A549 (cell line): ENCODE measurements around the gene WBP11. TPM values are rescaled to one million over a fixed set of nuclear protein-coding genes. Genes with fewer than 3 reads are reported as not detected.

Experiments used
- ATAC-seq, 2 experiments: fragments of 200-7000 bp in 1 of 2; fragments of >200 bp in 1 of 2; cut with Nextera tagmentation in 1 of 2; cut with Tn5 transposase in 1 of 2; 3 replicates each; pipeline versions ENCODE4 v1.8.0 to v1.9.1; 2018 to 2020; ENCODE audit warnings: mild to moderate bottlenecking in 1 of 2, moderate library complexity in 1 of 2
- CTCF ChIA-PET: fragments of 300-600 bp; sonication (Branson Sonifier 250); formaldehyde crosslinking; extraction: SDS; loops from one replicate; lab custom pipeline; 2021; ENCODE audit warnings: antibody characterized with exemption, inconsistent platforms; lab: Yijun Ruan, JAX
- POLR2A ChIA-PET: fragments of 350-600 bp; formaldehyde crosslinking; extraction: SDS; loops from one replicate; lab custom pipeline; 2021; ENCODE audit warnings: antibody characterized with exemption, inconsistent platforms; lab: Yijun Ruan, JAX
- DNase-seq, 2 experiments: peaks; one replicate each; pipeline versions ENCODE4 v3.0.0 to v3.0.0-alpha.2; 2011 to 2016; ENCODE audit warnings: low read depth in 1 of 2, low spot score in 1 of 2
- FAIRE-seq: peaks from 2 replicates; lab custom pipeline; 2011; peaks lifted over from hg19 to GRCh38; lab: Jason Lieb, UNC
- H3K27ac ChIP-seq, 2 experiments: fragments of >200 bp; sonication (Bioruptor Twin); formaldehyde crosslinking; 3 replicates each; pipeline ENCODE4 v1.5.1; 2016 to 2017
- H3K4me1 ChIP-seq: fragments of >200 bp; sonication (Bioruptor Twin); formaldehyde crosslinking; 3 replicates; pipeline ENCODE4 v1.6.1; 2016
- H3K4me2 ChIP-seq: fragments of >200 bp; sonication (Bioruptor Twin); formaldehyde crosslinking; 3 replicates; pipeline ENCODE4 v1.6.1; 2016
- H3K4me3 ChIP-seq: fragments of >200 bp; sonication (Bioruptor Twin); formaldehyde crosslinking; 3 replicates; pipeline ENCODE4 v1.5.1; 2016
- H3K9me3 ChIP-seq: fragments of >200 bp; sonication (Bioruptor Twin); formaldehyde crosslinking; 3 replicates; pipeline ENCODE4 v1.6.1; 2016
- BCL3 ChIP-seq: fragments of >200 bp; sonication (Bioruptor Twin); formaldehyde crosslinking; IDR thresholded peaks from 3 replicates; pipeline ENCODE4 v1.6.1; 2016
- BHLHE40 ChIP-seq: IDR thresholded peaks from 2 replicates; pipeline ENCODE4 v1.6.1; 2012; ENCODE audit warnings: low read depth, low read length, inconsistent platforms
- CBX2 ChIP-seq: fragments of 200-600 bp; sonication (generic); IDR thresholded peaks from 2 replicates; pipeline ENCODE4 v1.6.1; 2016; ENCODE audit warnings: low read depth, mild to moderate bottlenecking, borderline replicate concordance
- CBX8 ChIP-seq: fragments of 200-600 bp; sonication (generic); IDR thresholded peaks from 2 replicates; pipeline ENCODE4 v1.6.1; 2016
- E2F6 ChIP-seq: IDR thresholded peaks from 2 replicates; pipeline ENCODE4 v1.6.1; 2012; ENCODE audit warnings: low read depth, borderline replicate concordance
- ELK1 ChIP-seq: fragments of 150-350 bp; IDR thresholded peaks from 2 replicates; pipeline ENCODE4 v1.6.1; 2014; ENCODE audit warnings: low read depth, mild to moderate bottlenecking, low read length
- EP300 ChIP-seq, 2 experiments: fragments of >200 bp; sonication (Bioruptor Twin); formaldehyde crosslinking; IDR thresholded peaks; 2 replicates in 1 of 2; 3 replicates in 1 of 2; pipeline ENCODE4 v1.6.1; 2016 to 2017
- FOSB ChIP-seq: fragments of 250-450 bp; sonication (Bioruptor Pico); IDR thresholded peaks from 2 replicates; pipeline ENCODE4 v1.5.0; 2020; ENCODE audit warnings: mild to moderate bottlenecking, moderate library complexity
- GATA3 ChIP-seq: IDR thresholded peaks from 2 replicates; pipeline ENCODE4 v1.6.1; 2012; ENCODE audit warnings: borderline replicate concordance
- HEYL ChIP-seq: fragments of 250-450 bp; sonication (Bioruptor Pico); IDR thresholded peaks from 2 replicates; pipeline ENCODE4 v1.8.0; 2021; ENCODE audit warnings: mild to moderate bottlenecking, moderate library complexity
- HMGXB4 ChIP-seq: fragments of 250-450 bp; sonication (Bioruptor Pico); IDR thresholded peaks from 2 replicates; pipeline ENCODE4 v1.5.0; 2021; ENCODE audit warnings: mild to moderate bottlenecking, moderate library complexity, borderline replicate concordance
- HOXA7 ChIP-seq: fragments of 250-450 bp; sonication (Bioruptor Pico); IDR thresholded peaks from 2 replicates; pipeline ENCODE4 v1.5.0; 2020; ENCODE audit warnings: mild to moderate bottlenecking, moderate library complexity
- HOXB5 ChIP-seq: fragments of 250-450 bp; sonication (Bioruptor Pico); IDR thresholded peaks from 2 replicates; pipeline ENCODE4 v1.5.0; 2020; ENCODE audit warnings: mild to moderate bottlenecking, moderate library complexity
- KDM1A ChIP-seq: fragments of 200-600 bp; sonication (generic); IDR thresholded peaks from 2 replicates; pipeline ENCODE4 v1.6.1; 2016; ENCODE audit warnings: low read depth, mild to moderate bottlenecking
- MAX ChIP-seq: IDR thresholded peaks from 2 replicates; pipeline ENCODE4 v1.6.1; 2012
- MAZ ChIP-seq: fragments of 150-350 bp; IDR thresholded peaks from 2 replicates; pipeline ENCODE4 v1.6.1; 2014; ENCODE audit warnings: antibody characterized with exemption, low read depth, low read length, borderline replicate concordance
- MYC ChIP-seq: IDR thresholded peaks from 2 replicates; pipeline ENCODE4 v1.6.1; 2012; ENCODE audit warnings: mild to moderate bottlenecking, inconsistent platforms, low read length, improper control_type of control experiment, borderline replicate concordance
- PHF8 ChIP-seq: fragments of 200-600 bp; sonication (generic); IDR thresholded peaks from 2 replicates; pipeline ENCODE4 v1.6.1; 2016; ENCODE audit warnings: low read depth, mild to moderate bottlenecking, antibody characterized with exemption, moderate library complexity, borderline replicate concordance
- POLR2AphosphoS2 ChIP-seq: conservative IDR thresholded peaks from 2 replicates; pipeline ENCODE4 v1.6.1; 2012; ENCODE audit warnings: low read length, improper control_type of control experiment, inconsistent platforms
- RAD21 ChIP-seq, 2 experiments: fragments of >200 bp in 1 of 2; sonication (Bioruptor Twin) in 1 of 2; formaldehyde crosslinking in 1 of 2; IDR thresholded peaks in 1 of 2; conservative IDR thresholded peaks in 1 of 2; 2 replicates in 1 of 2; 3 replicates in 1 of 2; pipeline ENCODE4 v1.6.1; 2012 to 2018; ENCODE audit warnings: inconsistent platforms in 1 of 2
- RARB ChIP-seq: fragments of 250-450 bp; sonication (Bioruptor Pico); IDR thresholded peaks from 2 replicates; pipeline ENCODE4 v1.8.0; 2021; ENCODE audit warnings: mild to moderate bottlenecking, moderate library complexity
- RCOR1 ChIP-seq: fragments of 150-350 bp; IDR thresholded peaks from 2 replicates; pipeline ENCODE4 v1.6.1; 2014; ENCODE audit warnings: antibody characterized with exemption, low read length, low read depth
- REST ChIP-seq: fragments of 200-600 bp; sonication (generic); IDR thresholded peaks from 2 replicates; pipeline ENCODE4 v1.6.1; 2016; ENCODE audit warnings: antibody characterized with exemption, mild to moderate bottlenecking, moderate library complexity
- RFX5 ChIP-seq: fragments of 450-650 bp; IDR thresholded peaks from 2 replicates; pipeline ENCODE4 v1.7.1; 2014; ENCODE audit warnings: antibody characterized with exemption, mild to moderate bottlenecking, moderate library complexity
- SREBF2 ChIP-seq: fragments of 450-650 bp; IDR thresholded peaks from 2 replicates; pipeline ENCODE4 v1.6.1; 2014; ENCODE audit warnings: mild to moderate bottlenecking, moderate library complexity
- TP53 ChIP-seq: fragments of 250-450 bp; sonication (Bioruptor Pico); IDR thresholded peaks from 2 replicates; pipeline ENCODE4 v1.5.0; 2021; ENCODE audit warnings: mild to moderate bottlenecking, moderate library complexity
- ZC3H11A ChIP-seq: fragments of 450-650 bp; IDR thresholded peaks from 2 replicates; pipeline ENCODE4 v1.6.1; 2014; ENCODE audit warnings: antibody characterized with exemption, mild to moderate bottlenecking
- ZNF302 ChIP-seq: fragments of 250-450 bp; sonication (Bioruptor Pico); IDR thresholded peaks from 2 replicates; pipeline ENCODE4 v1.9.0; 2021; ENCODE audit warnings: inconsistent platforms, mild to moderate bottlenecking, moderate library complexity
- ZSCAN20 ChIP-seq: fragments of 250-450 bp; sonication (Bioruptor Pico); IDR thresholded peaks from 2 replicates; pipeline ENCODE4 v1.8.0; 2022; ENCODE audit warnings: mild to moderate bottlenecking, moderate library complexity
- WGBS: methylation state at CpG from one replicate; pipeline ENCODE4 v1.1.6; 2017; ENCODE audit errors: missing lambda C conversion rate; 5-methylcytosine and 5-hydroxymethylcytosine counted together
- polyA plus RNA-seq, 4 experiments: library from polyadenylated mRNA; depleted of rRNA in 3 of 4; stranded (reverse); fragments of >200 nt; fragmentation: RNase III in 1 of 4; extraction: RNeasy Plus Mini Kit Qiagen cat#74134 plus additional on column Dnase treatment in 1 of 4; gene quantifications; 2 replicates in 3 of 4; 3 replicates in 1 of 4; pipeline ENCODE4 v1.2.3, GENCODE V29; 2011 to 2017

WBP11 gene
- polyA plus RNA-seq, 2 of the 4 experiments (the other 2 are of a cell fraction), result 45.7 to 50.3 TPM

- H3K4me1 ChIP-seq, result no peaks in the 10 kb centered on the region
- FAIRE-seq, result no peak
- no peak for DNase-seq
- no peak for TF ChIP-seq CBX2
- no peak for TF ChIP-seq HEYL
- TF ChIP-seq BHLHE40, result no peak
- no peak for TF ChIP-seq ZC3H11A
- TF ChIP-seq ELK1, result no peak
- no peak for TF ChIP-seq SREBF2
- TF ChIP-seq KDM1A, result no peak
- TF ChIP-seq HOXB5 (CRISPR knock-in tag), result no peak
- TF ChIP-seq MYC, result no peak
- no peak for TF ChIP-seq ZSCAN20
- no peak for TF ChIP-seq RAD21 (conservative IDR thresholded peaks at IDR 0.05 in 1 of 2, IDR thresholded peaks at IDR 0.05 in 1 of 2)
- TF ChIP-seq EP300 (IDR thresholded peaks at IDR 0.05), result no peak
- TF ChIP-seq POLR2AphosphoS2, result no peak
- no peak for TF ChIP-seq BCL3
- no peak for TF ChIP-seq RARB (CRISPR knock-in tag)
- TF ChIP-seq RFX5, result no peak
- TF ChIP-seq CBX8, result no peak
- TF ChIP-seq RCOR1, result no peak
- no peak for TF ChIP-seq MAZ
- no peak overlapping the region for H3K27ac ChIP-seq
- no peak for ATAC-seq
- H3K4me2 ChIP-seq, result no peak overlapping the region
- ChIA-PET CTCF (interaction anchor here (1.3 to 1.6 kb wide), 2 partner anchors 43 to 213 kb away, joined by 4 read pairs; no protein-coding TSS in a partner anchor), POLR2A (interaction anchor here (1.2 to 1.3 kb wide), 2 partner anchors 9 to 21 kb away, joined by 4 read pairs; partner anchors contain the start of genes C12orf60 and WBP11)
- no peak overlapping the region for H3K4me3 ChIP-seq
- no peaks in the 10 kb centered on the region for H3K9me3 ChIP-seq
Measured at GRCh38 chr12:14782756-14783155, 20.5 kb downstream of the WBP11 start.

- Histone ChIP-seq H3K4me3 (no peak overlapping the region), H3K4me1 (peaks cover 10% of the 10 kb centered on the region), H3K4me2 (no peak overlapping the region), H3K27ac (no peak overlapping the region), H3K9me3 (no peaks in the 10 kb centered on the region)
- ATAC-seq, result no peak; a peak in 1 of 6 replicates
- no peak for DNase-seq
- CTCF ChIA-PET, result interaction anchor here (0.6 to 1.7 kb wide), 5 partner anchors 11 to 440 kb away, joined by 3 to 6 read pairs (median 4); partner anchors contain the start of gene RERG
- POLR2A ChIA-PET, result interaction anchor here (1.2 to 1.9 kb wide), 3 partner anchors 8 to 22 kb away, joined by 4 to 13 read pairs (median 4); partner anchors contain the start of genes C12orf60 and WBP11
- WGBS, result 38% methylated on average over 2 of the region's 2 CpGs
- no peak for FAIRE-seq
- TF ChIP-seq HEYL (no peak), REST (no peak), ELK1 (no peak), PHF8 (no peak), EP300 (IDR thresholded peaks at IDR 0.05) (no peak), GATA3 (no peak), E2F6 (no peak), MAX (no peak), BHLHE40 (no peak), ZNF302 (CRISPR knock-in tag) (no peak), TP53 (CRISPR knock-in tag) (no peak), HOXA7 (CRISPR knock-in tag) (no peak), HMGXB4 (CRISPR knock-in tag) (no peak), FOSB (CRISPR knock-in tag) (no peak)
Measured at GRCh38 chr12:14781563-14781962, 21.7 kb downstream of the WBP11 start.
